Neural progenitor cell (in vitro differentiated cells): ENCODE results near the gene CAV3.

Experiments used
- CTCF ChIP-seq: fragments of 200-600 bp; sonication (generic); IDR thresholded peaks from 2 replicates; pipeline ENCODE4 v1.5.1; 2017; ENCODE audit warnings: antibody characterized with exemption, mild to moderate bottlenecking
- EZH2 ChIP-seq: fragments of 200-600 bp; sonication (generic); IDR thresholded peaks from 2 replicates; pipeline ENCODE4 v1.6.1; 2017; ENCODE audit warnings: antibody characterized with exemption, mild to moderate bottlenecking, moderate library complexity
- EZH2phosphoT487 ChIP-seq: fragments of 200-600 bp; sonication (generic); IDR thresholded peaks from 2 replicates; pipeline ENCODE4 v1.6.1; 2017; ENCODE audit warnings: antibody characterized with exemption

GRCh38 chr3:8784676-8785435 lies 51.3 kb downstream of the CAV3 start:
- no peak for TF ChIP-seq CTCF
- TF ChIP-seq EZH2phosphoT487, result no peak
- TF ChIP-seq EZH2, result no peak
